Endothelial cell of umbilical vein (primary cell): ENCODE data around the gene TMEM94. TPM values are rescaled to one million over a fixed set of nuclear protein-coding genes. Genes with fewer than 3 reads are reported as not detected.

Experiments used
- BruUV-seq: library from RNA; stranded (reverse); fragments of 400-500 nt; replicated peaks from 2 replicates; lab custom pipeline; 2021; lab: Mats Ljungman, UMichigan
- CTCF ChIA-PET: fragments of 300-600, 350-600 bp; sonication (Branson Sonifier 250); formaldehyde crosslinking; loops from one replicate; lab custom pipeline; 2021; ENCODE audit warnings: antibody characterized with exemption, inconsistent platforms; lab: Charles Lee
- POLR2A ChIA-PET: fragments of 300-600, 350-600 bp; sonication (Branson Sonifier 250); formaldehyde crosslinking; loops from one replicate; lab custom pipeline; 2021; ENCODE audit warnings: antibody characterized with exemption, inconsistent platforms; lab: Charles Lee
- DNase-seq: peaks from one replicate; pipeline ENCODE4 v3.0.0-alpha.2; 2011; ENCODE audit warnings: low read depth, low spot score
- FAIRE-seq: peaks from 2 replicates; lab custom pipeline; 2011; peaks lifted over from hg19 to GRCh38; lab: Jason Lieb, UNC
- H2AFZ ChIP-seq: 2 replicates; pipeline ENCODE4 v1.6.0; 2012; ENCODE audit warnings: low read depth, low read length, control low read depth, inconsistent platforms
- H3K27ac ChIP-seq: 2 replicates; pipeline ENCODE4 v1.5.1; 2011; ENCODE audit warnings: low read depth, mild to moderate bottlenecking, control low read depth, low read length, moderate library complexity; ENCODE audit not compliant: insufficient read depth
- H3K27me3 ChIP-seq, 2 experiments: 2 replicates each; pipeline versions ENCODE4 v1.6.0 to v1.6.1; 2011; ENCODE audit warnings: low read length in 2 of 2, mixed read lengths in 1 of 2; ENCODE audit not compliant: control insufficient read depth in 2 of 2, insufficient read depth in 2 of 2
- H3K36me3 ChIP-seq, 2 experiments: 2 replicates in 1 of 2; 3 replicates in 1 of 2; pipeline ENCODE4 v1.5.1; 2011; ENCODE audit warnings: low read length in 2 of 2, mild to moderate bottlenecking in 1 of 2, moderate library complexity in 1 of 2; ENCODE audit not compliant: control insufficient read depth in 2 of 2, insufficient read depth in 2 of 2; ENCODE audit errors: extremely low read depth in 1 of 2
- H3K4me1 ChIP-seq: 3 replicates; pipeline ENCODE4 v1.5.1; 2011; ENCODE audit warnings: mild to moderate bottlenecking, low read length; ENCODE audit not compliant: control insufficient read depth, insufficient read depth; ENCODE audit errors: extremely low read depth
- H3K4me2 ChIP-seq: 2 replicates; pipeline ENCODE4 v1.6.1; 2011; ENCODE audit warnings: low read length, control low read depth, mixed read lengths; ENCODE audit not compliant: insufficient read depth
- H3K4me3 ChIP-seq, 3 experiments: fragments of 200-600 bp in 1 of 3; sonication (generic), shearing (Covaris generic) in 1 of 3; replicated peaks in 1 of 3; 2 replicates each; pipeline ENCODE4 v1.5.1; 2011 to 2016; ENCODE audit warnings: control low read depth in 3 of 3, low read length in 3 of 3, mild to moderate bottlenecking in 2 of 3, inconsistent platforms in 1 of 3, low read depth in 1 of 3, moderate library complexity in 1 of 3; ENCODE audit not compliant: insufficient read depth in 1 of 3
- H3K79me2 ChIP-seq: 2 replicates; pipeline ENCODE4 v1.6.0; 2012; ENCODE audit warnings: low read length, inconsistent platforms; ENCODE audit not compliant: control insufficient read depth, insufficient read depth
- H3K9ac ChIP-seq: replicated peaks from 2 replicates; pipeline ENCODE3; 2011; ENCODE audit warnings: low read length, control low read depth; ENCODE audit not compliant: insufficient read depth; ENCODE audit errors: extremely low read depth
- H3K9me1 ChIP-seq: replicated peaks from 3 replicates; pipeline ENCODE4 v1.6.0; 2011; ENCODE audit warnings: mild to moderate bottlenecking, low read length; ENCODE audit not compliant: control insufficient read depth, insufficient read depth; ENCODE audit errors: extremely low read depth
- H3K9me3 ChIP-seq: replicated peaks from 2 replicates; pipeline ENCODE4 v1.5.1; 2012; ENCODE audit warnings: low read length, inconsistent platforms; ENCODE audit not compliant: control insufficient read depth, insufficient read depth
- H4K20me1 ChIP-seq: replicated peaks from 2 replicates; pipeline ENCODE3; 2011; ENCODE audit warnings: mild to moderate bottlenecking, low read length; ENCODE audit not compliant: control insufficient read depth, insufficient read depth; ENCODE audit errors: extremely low read depth
- CTCF ChIP-seq, 2 donors: IDR thresholded peaks; 1 replicate in 1 of 2; 2 replicates in 1 of 2; pipeline ENCODE4 v1.5.1; 2011; ENCODE audit warnings: low read length in 2 of 2, mild to moderate bottlenecking in 2 of 2, moderate library complexity in 2 of 2, control low read depth in 1 of 2, inconsistent platforms in 1 of 2, low read depth in 1 of 2; ENCODE audit not compliant: insufficient read depth in 1 of 2; ENCODE audit errors: extremely low read depth in 1 of 2
- FOS ChIP-seq: IDR thresholded peaks from 2 replicates; pipeline ENCODE4 v1.6.1; 2011; ENCODE audit warnings: mild to moderate bottlenecking, low read length, moderate library complexity, borderline replicate concordance; ENCODE audit not compliant: insufficient read depth
- GATA2 ChIP-seq: IDR thresholded peaks from 2 replicates; pipeline ENCODE4 v1.7.0; 2011; ENCODE audit warnings: low read depth, mild to moderate bottlenecking, moderate library complexity, mixed read lengths, low read length; ENCODE audit not compliant: insufficient read length, insufficient read depth
- JUN ChIP-seq: IDR thresholded peaks from 2 replicates; pipeline ENCODE4 v1.6.1; 2011; ENCODE audit warnings: borderline replicate concordance, low read depth; ENCODE audit not compliant: insufficient read length, insufficient read depth
- MAX ChIP-seq: IDR thresholded peaks from 2 replicates; pipeline ENCODE4 v1.6.1; 2011; ENCODE audit not compliant: insufficient read depth, insufficient read length
- MYC ChIP-seq: IDR thresholded peaks from one replicate; pipeline ENCODE4 v1.6.1; 2011; ENCODE audit warnings: mild to moderate bottlenecking, low read depth, low read length
- POLR2A ChIP-seq: IDR thresholded peaks from 2 replicates; pipeline ENCODE4 v1.6.1; 2012; ENCODE audit warnings: low read depth, mild to moderate bottlenecking, control low read depth, low read length
- POLR2AphosphoS5 ChIP-seq: IDR thresholded peaks from 2 replicates; pipeline ENCODE4 v1.6.1; 2012; ENCODE audit warnings: low read depth, mild to moderate bottlenecking, control low read depth, low read length, moderate library complexity; ENCODE audit not compliant: insufficient read depth
- dilution Hi-C: fragments of 300-500 bp; cut with MboI; formaldehyde crosslinking; loops from one replicate; pipeline ENCODE4 v1.15.0; 2019; ENCODE audit warnings: low sequenced_read_pairs; ENCODE audit not compliant: extremely low pct_ligation_motif_present
- intact Hi-C: fragments of 100-400 bp; cut with micrococcal nuclease; formaldehyde crosslinking; loops from one replicate; pipeline ENCODE4 v1.10.0; 2022
- polyA plus RNA-seq, 4 experiments: library from polyadenylated mRNA; depleted of rRNA in 3 of 4; stranded (reverse) in 3 of 4; unstranded in 1 of 4; fragments of >200 nt; gene quantifications; 2 replicates each; pipeline versions ENCODE4 v1.2.1 to v1.2.3, GENCODE V29; 2011 to 2012; ENCODE audit warnings: missing spikeins in 1 of 4
- total RNA-seq: library from RNA; stranded (reverse); gene quantifications from 2 replicates; pipeline ENCODE4 v1.2.3, GENCODE V29; 2021

The TMEM94 gene
- total and polyA plus RNA-seq, 2 donors (not counting 3 experiments of a cell fraction or from before 2014, with no cell fraction given), result 69.2 to 75.9 TPM

- Histone ChIP-seq H3K4me1 (no peaks in the 10 kb centered on the region), H4K20me1 (no peaks in the 10 kb centered on the region), H3K9me1 (no peaks in the 10 kb centered on the region), H3K9me3 (no peaks in the 10 kb centered on the region), H3K79me2 (no peaks in the 10 kb centered on the region), H3K9ac (no peak overlapping the region), H3K4me2 (no peak overlapping the region), H3K27me3 (no peaks in the 10 kb centered on the region), H3K27ac (no peak overlapping the region), H2AFZ (no peak overlapping the region), H3K36me3 (no peaks in the 10 kb centered on the region), H3K4me3 (no peak overlapping the region)
- no peak for FAIRE-seq
- dilution Hi-C loops (no loop called here), intact Hi-C loops (no loop called here)
- DNase-seq, result no peak
- no TSS peak for BruUV-seq
- ChIA-PET CTCF (interaction anchor here (1.0 kb wide), 1 partner anchor 15 kb away, joined by 3 read pairs; no protein-coding TSS in a partner anchor), POLR2A (interaction anchor here (0.5 kb wide), 1 partner anchor 270 kb away, joined by 4 read pairs; no protein-coding TSS in a partner anchor)
- TF ChIP-seq FOS, result no peak
- no peak for TF ChIP-seq POLR2A
- TF ChIP-seq MYC, result no peak
- TF ChIP-seq MAX, result no peak
- no peak for TF ChIP-seq CTCF (IDR thresholded peaks at IDR 0.05; ENCODE audit: extremely low read depth in 1 of 2, insufficient read depth in 1 of 2, low read depth in 1 of 2, low read length in 2 of 2)
- TF ChIP-seq POLR2AphosphoS5, result no peak
- no peak for TF ChIP-seq GATA2
- TF ChIP-seq JUN, result no peak
Observed at GRCh38 chr17:75535119-75535537, 78.7 kb downstream of the TMEM94 start.
